ENCODE data around the gene ZNF830.

- TF ChIP-seq CTCF (IDR thresholded peaks at IDR 0.05; ENCODE audit: low read length) (peak; percentile 89), EZH2 (optimal IDR thresholded peaks at IDR 0.05; ENCODE audit: low read depth, low read length) (no peak)
These were observed 36.9 kb downstream of the ZNF830 start for GRCh38 chr17:34998205-34998604.
